Tibial artery (tissue), 4 donors: ENCODE results near the gene APLNR.
A peak's percentile ranks its signal among the peaks of the same experiment; 100 is the strongest.

ENCODE experiments used
- DNase-seq, 2 donors: peaks; one replicate each; pipeline ENCODE4 v3.0.0-alpha.2; 2019
- H3K27ac ChIP-seq, 2 donors: fragments of 200-600 bp; sonication (generic) in 1 of 2; 1 replicate in 1 of 2; 2 replicates in 1 of 2; pipeline ENCODE4 v1.5.1; 2018 to 2019; ENCODE audit warnings: mild to moderate bottlenecking in 1 of 2
- H3K27me3 ChIP-seq, 2 donors: fragments of 200-600 bp; sonication (generic) in 1 of 2; one replicate each; pipeline versions ENCODE4 v1.5.1 to v1.6.0; 2016 to 2019
- H3K36me3 ChIP-seq, 3 donors: fragments of 200-600 bp; sonication (generic) in 2 of 3; one replicate each; pipeline ENCODE4 v1.5.1; 2016 to 2019; ENCODE audit warnings: mild to moderate bottlenecking in 2 of 3
- H3K4me1 ChIP-seq, 4 donors: fragments of 200-600 bp; sonication (generic) in 2 of 4; 1 replicate in 3 of 4; 2 replicates in 1 of 4; pipeline ENCODE4 v1.5.1; 2016 to 2019
- H3K4me3 ChIP-seq, 2 donors: fragments of 200-600 bp; sonication (generic) in 1 of 2; 1 replicate in 1 of 2; 2 replicates in 1 of 2; pipeline ENCODE4 v1.5.1; 2018 to 2019; ENCODE audit warnings: mild to moderate bottlenecking in 2 of 2
- H3K9me3 ChIP-seq, 3 donors: fragments of 200-600 bp; sonication (generic) in 1 of 3; one replicate each; pipeline ENCODE4 v1.5.1; 2016 to 2019
- CTCF ChIP-seq, 2 experiments: fragments of 200-600 bp in 1 of 2; fragments of 450-650 bp in 1 of 2; IDR thresholded peaks; one replicate each; pipeline ENCODE4 v1.5.1; 2017 to 2019; ENCODE audit warnings: antibody characterized with exemption in 2 of 2, mild to moderate bottlenecking in 1 of 2, moderate library complexity in 1 of 2
- intact Hi-C: fragments of 100-400 bp; cut with DNase I; formaldehyde crosslinking; loops from one replicate; pipeline ENCODE4 v1.15.0; 2023; ENCODE audit warnings: low total_unique reads

APLNR gene

GRCh38 chr11:57205041-57205641, 31.9 kb downstream of the APLNR start:
- H3K27me3 ChIP-seq, result peaks cover 0 to 13% of the 10 kb centered on the region in 2 donors
- no peaks in the 10 kb centered on the region for H3K9me3 ChIP-seq
- H3K4me1 ChIP-seq, result no peaks in the 10 kb centered on the region
- no peak for DNase-seq
- no peak overlapping the region for H3K27ac ChIP-seq
- TF ChIP-seq CTCF (IDR thresholded peaks at IDR 0.05), result no peak
- intact Hi-C loops, result no loop called here
- no peak overlapping the region for H3K4me3 ChIP-seq
- H3K36me3 ChIP-seq, result no peaks in the 10 kb centered on the region

DNA sequence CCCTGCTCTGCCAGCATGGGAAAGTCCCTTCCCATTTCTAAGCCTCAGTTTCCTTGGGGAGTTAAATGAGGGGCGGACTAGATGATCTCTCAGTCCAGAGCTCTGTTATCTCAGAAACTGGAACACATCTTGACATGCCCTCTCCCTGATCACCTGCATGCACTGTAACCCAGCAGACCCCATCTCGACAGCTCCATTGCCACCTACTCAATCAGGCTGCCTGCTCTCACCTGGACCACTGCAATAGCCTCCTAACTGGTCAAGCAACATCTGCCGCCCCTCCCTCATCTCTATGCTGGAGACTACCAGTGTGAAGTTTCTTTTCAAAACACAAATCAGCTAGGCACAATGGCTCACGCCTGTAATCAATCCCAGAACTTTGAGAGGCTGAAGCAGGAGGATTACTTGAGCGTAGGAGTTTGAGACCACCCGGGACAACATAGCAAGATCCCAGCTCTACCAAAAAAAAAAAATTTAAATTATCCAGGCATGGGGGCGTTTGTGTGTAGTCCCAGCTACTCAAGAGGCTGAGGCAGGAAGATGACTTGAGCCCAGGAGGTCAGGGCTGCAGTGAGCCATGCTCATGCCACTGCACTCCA, 33.1 kb downstream of the APLNR start:
- no peak for TF ChIP-seq CTCF (IDR thresholded peaks at IDR 0.05)
- H3K4me3 ChIP-seq, result no peak overlapping the region
- no peak for DNase-seq
- H3K9me3 ChIP-seq, result no peaks in the 10 kb centered on the region
- intact Hi-C loops, result no loop called here
- H3K27ac ChIP-seq, result no peak overlapping the region
- H3K27me3 ChIP-seq, result peaks cover 0 to 13% of the 10 kb centered on the region in 2 donors
- no peaks in the 10 kb centered on the region for H3K4me1 ChIP-seq
- no peaks in the 10 kb centered on the region for H3K36me3 ChIP-seq

- no peak for TF ChIP-seq CTCF (IDR thresholded peaks at IDR 0.05)
- peak in 1 of 2 donors; percentile 51 for DNase-seq
- intact Hi-C loops, result no loop called here
- Histone ChIP-seq H3K27ac (no peak overlapping the region), H3K9me3 (no peaks in the 10 kb centered on the region), H3K27me3 (peaks cover 0 to 13% of the 10 kb centered on the region in 2 donors), H3K4me3 (no peak overlapping the region), H3K4me1 (no peaks in the 10 kb centered on the region), H3K36me3 (no peaks in the 10 kb centered on the region)
Measured at GRCh38 chr11:57203359-57203758, 33.7 kb downstream of the APLNR start.

DNA sequence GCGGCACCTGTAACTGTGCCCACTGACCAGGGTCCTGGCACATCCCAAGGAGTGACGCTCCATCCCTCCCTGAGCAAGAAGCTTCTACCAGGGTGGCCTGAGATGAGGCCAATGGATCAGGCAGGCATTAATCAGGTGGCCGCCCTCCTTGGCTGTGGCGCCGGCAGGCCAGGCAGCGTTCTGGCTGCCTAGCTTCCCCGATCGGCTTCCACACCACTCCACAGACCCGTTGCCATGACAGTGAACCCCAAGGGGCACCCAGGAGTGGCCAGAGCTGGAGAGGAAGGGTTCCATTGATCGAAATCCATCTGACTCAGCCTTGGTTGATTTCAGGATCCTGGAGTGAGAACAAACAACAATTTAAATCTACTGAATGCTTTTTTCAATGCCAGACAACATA, 34.8 kb downstream of the APLNR start:
- H3K27me3 ChIP-seq, result peaks cover 0 to 11% of the 10 kb centered on the region in 2 donors
- DNase-seq, result peak in 1 of 2 donors; percentile 39
- H3K4me3 ChIP-seq, result no peak overlapping the region
- H3K27ac ChIP-seq, result no peak overlapping the region
- H3K4me1 ChIP-seq, result no peaks in the 10 kb centered on the region
- no peak for TF ChIP-seq CTCF (IDR thresholded peaks at IDR 0.05)
- H3K36me3 ChIP-seq, result no peaks in the 10 kb centered on the region
- H3K9me3 ChIP-seq, result no peaks in the 10 kb centered on the region
- intact Hi-C loops, result no loop called here

- Histone ChIP-seq H3K27me3 (peaks cover 0 to 3% of the 10 kb centered on the region in 2 donors), H3K4me3 (no peak overlapping the region), H3K27ac (no peak overlapping the region), H3K4me1 (no peaks in the 10 kb centered on the region), H3K9me3 (no peaks in the 10 kb centered on the region), H3K36me3 (no peaks in the 10 kb centered on the region)
- TF ChIP-seq CTCF (IDR thresholded peaks at IDR 0.05), result no peak
- intact Hi-C loops, result no loop called here
- DNase-seq, result no peak
Measured at GRCh38 chr11:57200917-57201316, 36.1 kb downstream of the APLNR start.
